Stimulated activated CD4-positive, alpha-beta T cell treated with anti-CD3 and anti-CD28 coated beads, Interleukin-15, amount 100 ng/mL, for 48 hours (primary cell): ENCODE results near the gene ENTREP1.
A peak's percentile ranks its signal among the peaks of the same experiment; 100 is the strongest.
"Not testable (repeated sequence)": the region's sequence is repeated elsewhere in the genome, so short reads cannot be mapped to it uniquely, and the experiment has no call there.

Experiments used
- DNase-seq, 2 donors: peaks; one replicate each; pipeline ENCODE4 v3.0.0-alpha.2; 2020; ENCODE audit warnings: low read depth in 2 of 2

ENTREP1 gene, protein sequence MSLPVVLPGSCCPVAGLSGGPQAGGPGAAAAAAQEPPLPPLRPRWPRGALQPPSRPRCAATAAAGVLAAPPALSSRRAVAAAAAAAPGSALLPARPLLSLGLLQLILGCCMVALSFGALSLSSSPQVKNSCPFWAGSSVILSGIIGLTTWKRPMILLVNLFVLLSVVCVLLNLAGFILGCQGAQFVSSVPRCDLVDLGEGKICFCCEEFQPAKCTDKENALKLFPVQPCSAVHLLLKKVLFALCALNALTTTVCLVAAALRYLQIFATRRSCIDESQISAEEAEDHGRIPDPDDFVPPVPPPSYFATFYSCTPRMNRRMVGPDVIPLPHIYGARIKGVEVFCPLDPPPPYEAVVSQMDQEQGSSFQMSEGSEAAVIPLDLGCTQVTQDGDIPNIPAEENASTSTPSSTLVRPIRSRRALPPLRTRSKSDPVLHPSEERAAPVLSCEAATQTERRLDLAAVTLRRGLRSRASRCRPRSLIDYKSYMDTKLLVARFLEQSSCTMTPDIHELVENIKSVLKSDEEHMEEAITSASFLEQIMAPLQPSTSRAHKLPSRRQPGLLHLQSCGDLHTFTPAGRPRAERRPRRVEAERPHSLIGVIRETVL

DNA sequence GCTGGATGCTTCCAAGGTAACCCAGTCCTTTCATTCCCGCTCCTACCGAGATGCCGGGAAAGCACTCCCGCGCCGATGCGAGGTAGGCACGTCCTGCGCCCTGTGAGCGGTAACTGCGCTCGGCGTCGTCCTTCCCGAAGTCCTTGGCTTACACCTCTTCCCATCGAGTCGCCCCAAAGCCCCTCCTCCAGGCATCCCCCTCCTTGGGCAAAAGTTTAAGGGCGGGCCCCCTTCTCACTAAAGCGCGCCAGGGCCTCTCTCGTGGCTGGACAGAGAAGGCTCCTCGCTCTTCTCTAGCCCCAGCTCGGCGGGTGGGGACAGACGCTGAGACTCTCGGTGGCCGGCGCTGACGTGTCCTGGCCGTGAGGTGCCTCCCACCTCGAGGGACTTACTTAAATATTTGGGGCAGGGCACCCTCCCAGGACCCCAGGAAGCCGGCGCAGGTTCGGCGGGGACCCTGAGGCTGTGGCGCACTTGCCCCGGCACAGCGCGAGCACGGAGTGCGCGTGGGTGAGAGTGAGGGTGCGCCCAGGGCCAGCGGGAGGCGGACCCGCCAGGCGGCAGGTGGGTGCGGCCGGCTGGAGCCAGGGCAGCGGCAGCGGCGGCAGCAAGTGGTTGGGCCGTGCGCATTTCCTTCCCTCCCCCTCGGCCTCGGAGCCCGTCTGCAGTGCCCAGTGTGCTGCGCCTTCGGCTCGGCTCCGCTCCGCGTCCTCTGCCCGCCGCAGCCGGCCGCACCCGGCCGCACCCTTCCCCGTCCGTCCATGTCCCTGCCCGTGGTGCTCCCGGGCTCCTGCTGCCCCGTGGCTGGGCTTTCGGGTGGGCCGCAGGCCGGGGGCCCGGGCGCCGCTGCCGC, at the start of gene ENTREP1:
Gene ENTREP1, plus strand, starts transcription at position 667 of the 853 bp plus-strand sequence. Its CDS starts 95 bp downstream, at position 762.
- no peak for DNase-seq

DNA sequence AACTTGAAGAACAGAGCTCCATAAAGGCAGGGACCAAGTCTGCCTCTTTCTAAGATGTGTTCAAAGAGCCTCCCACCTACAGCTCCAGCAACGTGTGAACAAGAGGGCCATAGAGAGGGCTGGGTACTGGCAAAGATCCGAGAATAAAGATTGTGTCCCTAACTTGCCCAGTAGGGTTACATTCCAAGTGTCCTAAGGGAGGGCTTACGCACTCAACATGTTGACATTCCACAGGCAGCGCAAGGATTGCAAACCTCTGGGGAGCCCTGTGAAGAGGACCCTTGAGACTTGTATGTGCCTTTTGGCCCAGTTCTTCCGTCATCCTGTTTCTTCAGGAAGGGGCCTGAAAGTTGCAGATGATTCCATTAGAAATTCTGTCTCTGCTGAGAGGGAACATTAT, 48.2 kb upstream of the ENTREP1 start:
- DNase-seq = no peak

DNA sequence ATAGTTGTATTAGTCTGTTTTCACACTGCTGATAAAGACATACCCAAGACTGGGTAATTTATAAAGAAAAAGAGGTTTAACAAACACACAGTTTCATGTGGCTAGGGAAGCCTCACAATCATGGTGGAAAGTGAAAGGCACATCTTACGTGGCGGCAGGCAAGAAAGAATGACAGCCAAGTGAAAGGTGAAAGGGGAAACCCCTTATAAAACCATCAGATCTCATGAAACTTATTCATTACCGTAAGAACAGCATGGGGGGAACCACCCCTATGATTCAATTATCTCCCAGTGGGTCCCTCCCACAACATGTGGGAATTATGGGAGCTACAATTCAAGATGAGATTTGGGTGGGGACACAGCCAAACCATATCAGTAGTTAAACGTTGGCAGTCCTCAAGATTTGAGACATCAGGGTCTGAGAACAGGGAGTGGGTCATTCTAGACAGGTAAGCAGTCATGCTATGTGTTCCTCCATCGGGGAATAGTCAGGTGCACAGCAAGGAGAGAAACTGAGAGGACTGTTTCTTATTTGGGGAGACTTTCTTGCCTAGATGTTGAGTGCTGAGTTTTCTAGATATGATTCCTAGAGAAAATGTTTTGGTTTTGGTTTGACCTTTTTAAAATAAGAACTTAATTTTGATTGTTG, 45.8 kb upstream of the ENTREP1 start:
- peak in 1 of 2 donors; percentile 18 for DNase-seq

DNA sequence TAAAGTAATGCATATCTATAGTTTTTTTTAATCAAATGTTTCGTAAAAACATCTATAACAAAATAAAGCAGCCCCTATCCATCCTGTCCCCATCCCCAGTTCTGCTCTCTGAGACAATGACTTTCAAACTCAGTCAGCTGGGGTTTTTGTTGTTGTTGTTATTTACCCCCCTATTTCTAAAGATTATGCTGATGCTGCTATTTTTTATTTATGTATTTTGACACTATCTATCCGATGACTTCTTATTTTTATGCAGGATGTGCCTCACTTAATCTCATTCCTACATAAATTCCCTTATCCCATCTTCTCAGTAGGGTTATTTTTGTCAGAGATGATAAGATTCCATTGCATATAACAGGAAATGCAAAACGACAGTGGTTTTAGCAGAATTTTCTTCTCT, 45.3 kb upstream of the ENTREP1 start:
- no peak for DNase-seq

DNA sequence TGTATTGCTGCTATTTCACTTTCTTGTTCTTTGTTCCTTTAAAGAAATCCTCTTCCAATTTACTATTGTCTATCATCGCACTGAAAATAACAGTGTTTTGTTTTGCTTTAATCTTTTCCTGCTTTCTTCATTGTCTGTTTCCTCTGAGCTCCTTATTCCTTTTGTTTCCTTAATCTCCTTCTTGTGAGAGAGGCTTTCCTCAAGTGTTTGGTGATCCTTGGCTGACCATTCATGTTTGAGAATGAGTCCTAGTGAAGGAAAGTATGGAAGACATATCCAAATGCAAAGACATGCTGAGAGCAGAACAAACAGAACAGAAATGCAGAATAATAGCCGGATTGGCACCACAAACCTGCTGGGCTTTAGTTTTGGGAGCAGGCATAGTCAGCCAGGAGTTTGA, 42.0 kb upstream of the ENTREP1 start:
- no peak for DNase-seq

DNA sequence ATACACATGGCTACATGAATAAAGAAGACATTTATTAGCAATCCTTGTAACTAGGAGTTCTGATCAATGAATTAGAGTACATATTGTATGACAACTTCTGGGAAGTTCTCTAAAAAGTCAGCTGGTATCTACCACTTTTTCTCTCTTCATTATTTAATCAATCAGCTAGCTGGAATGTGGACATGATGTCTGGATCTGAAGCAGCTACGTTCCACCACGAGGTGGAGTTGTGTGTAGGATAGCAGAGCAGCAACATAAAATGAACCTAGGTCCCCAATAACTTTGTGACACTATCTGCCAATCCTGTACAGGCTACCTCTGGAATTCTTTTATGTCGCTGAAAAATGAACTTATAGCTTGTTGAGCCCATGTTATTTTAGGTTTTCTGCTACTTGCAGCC, 32.9 kb upstream of the ENTREP1 start:
- DNase-seq = no peak

DNA sequence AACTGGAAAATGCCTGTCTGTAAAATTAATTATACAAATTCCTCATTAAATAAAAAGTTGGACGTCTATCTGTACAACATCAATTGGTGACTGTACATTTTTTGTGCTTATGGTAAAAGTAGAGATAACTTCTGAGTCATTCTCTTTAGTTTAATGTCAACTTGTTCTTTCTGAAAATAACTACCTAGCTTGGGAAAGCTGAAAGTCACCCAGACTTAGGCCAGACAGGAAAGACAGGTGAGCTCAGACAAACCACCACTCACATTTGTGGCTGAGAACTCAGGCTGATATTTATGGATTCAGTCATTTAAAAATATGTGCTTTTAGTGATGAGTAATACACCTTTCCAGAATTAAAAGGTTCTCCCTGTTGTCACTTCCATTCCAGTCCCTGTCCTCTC, 31.9 kb upstream of the ENTREP1 start:
- no peak for DNase-seq

DNA sequence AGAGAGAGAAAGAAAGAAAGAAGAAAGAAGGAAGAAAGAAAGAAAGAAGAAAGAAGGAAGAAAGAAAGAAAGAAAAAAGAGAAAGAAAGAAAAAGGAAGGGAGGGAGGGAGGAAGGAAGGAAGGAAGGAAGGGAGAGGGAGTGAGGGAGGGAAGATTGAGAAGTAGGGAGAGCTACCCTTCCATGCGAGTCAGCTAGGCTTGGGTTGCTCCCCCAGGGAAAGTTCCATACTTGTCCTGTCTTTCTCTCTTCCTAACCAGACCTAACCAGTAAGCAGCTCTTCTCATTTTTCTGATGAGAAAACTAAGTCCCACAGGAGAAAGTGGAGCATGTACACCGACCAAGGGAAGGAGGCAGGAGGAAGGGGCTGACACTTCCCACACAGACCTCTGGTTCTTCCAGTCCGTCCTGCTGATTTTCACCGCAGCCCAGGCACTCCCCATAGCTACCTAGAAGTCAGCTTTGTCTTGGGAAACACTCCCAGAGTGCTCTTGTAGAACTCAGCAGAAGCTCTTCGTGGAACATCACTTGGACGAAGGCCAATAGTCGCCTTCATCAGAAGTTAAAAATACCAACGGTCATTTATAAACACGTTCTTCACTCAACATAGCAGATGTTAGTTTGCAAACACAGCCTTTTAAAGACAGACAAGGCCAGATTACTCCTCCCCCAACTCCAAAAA, 29.0 kb upstream of the ENTREP1 start:
- DNase-seq = no peak

DNA sequence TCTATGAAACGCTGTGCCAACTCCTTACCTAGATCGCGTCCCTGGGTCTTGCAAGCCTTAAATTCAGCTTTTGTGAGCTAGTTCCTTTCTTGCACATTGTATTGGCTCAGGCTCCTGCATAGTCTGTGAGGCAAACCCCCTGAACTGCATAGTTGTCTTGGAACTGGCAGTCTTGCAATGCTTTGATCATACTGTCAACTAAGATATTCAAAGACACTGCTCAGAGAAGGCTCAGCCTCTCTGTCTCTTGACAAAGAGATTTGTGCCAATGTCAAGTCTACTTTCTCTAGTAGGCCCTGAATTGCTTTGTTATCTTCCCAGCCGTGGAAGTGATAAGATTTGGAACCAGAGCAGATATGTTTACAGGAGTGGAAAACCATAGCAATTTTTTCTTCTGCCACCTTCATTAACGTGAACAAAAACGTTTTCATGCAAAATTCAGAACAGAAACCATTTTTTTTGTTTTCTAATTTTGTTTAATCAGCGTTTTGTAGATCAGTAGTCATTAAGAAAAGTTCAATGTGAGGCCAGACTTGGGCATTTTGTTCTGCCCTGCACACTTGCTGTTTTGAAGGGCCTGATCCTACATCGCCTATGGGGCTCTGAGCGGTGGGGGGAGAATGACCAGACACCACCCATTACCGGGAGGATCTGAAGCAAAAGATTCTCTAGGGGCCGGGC, 27.6 kb upstream of the ENTREP1 start:
- no peak for DNase-seq

DNA sequence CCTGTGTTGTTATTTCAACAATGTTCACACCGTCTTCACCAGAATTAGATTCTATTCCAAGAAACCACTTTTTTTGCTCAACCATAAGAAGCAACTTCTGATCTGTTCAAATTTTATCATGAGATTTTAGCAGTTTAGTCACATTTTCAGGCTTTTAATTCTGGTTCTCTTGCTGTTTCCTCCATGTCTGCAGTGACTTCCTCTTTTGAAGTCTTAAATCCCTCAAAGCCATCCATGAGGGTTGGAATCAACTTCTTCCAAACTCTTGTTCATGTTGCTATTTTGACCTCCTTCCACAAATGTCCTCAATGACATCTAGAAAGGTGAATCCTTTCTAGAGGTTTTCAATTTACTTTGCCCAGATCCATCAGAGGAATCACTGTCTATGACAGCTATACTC, 25.7 kb upstream of the ENTREP1 start:
- no peak for DNase-seq

DNA sequence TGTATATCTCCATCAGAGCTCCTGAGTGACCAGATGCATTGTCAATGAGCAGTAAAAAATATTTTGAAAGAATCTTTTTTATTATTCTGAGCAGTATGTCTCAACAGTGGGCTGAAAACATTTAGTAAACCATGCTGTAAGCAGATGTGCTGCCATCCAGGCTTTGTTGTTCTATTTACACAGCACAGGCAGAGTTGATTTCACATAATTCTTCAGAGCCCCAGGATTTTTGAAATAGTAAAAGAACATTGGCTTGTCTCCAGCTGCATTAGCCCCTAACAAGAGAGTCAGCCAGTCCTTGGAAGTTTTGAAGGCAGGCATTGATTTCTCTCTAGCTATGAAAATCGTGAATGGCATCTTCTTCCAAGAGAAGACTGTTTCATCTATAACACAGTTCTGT, 25.2 kb upstream of the ENTREP1 start:
- DNase-seq = no peak

DNA sequence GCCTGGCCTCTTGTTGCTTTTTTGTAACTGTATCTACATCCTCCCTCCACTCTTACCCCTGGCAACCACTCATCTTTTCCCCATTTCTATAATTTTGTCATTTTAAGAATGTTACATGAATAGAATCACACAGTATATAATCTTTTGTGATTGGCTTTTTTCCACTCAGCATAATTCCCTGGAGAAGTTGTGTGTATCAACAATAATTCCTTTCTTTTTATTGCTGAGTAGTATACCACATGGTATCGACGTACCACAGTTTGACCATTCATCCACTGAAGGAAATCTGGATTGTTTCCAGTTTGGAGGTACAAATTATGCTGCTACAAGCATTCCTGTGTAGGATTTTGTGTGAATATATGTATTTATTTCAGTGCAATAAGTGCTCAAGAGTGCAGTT, 21.7 kb upstream of the ENTREP1 start:
- no peak for DNase-seq

DNA sequence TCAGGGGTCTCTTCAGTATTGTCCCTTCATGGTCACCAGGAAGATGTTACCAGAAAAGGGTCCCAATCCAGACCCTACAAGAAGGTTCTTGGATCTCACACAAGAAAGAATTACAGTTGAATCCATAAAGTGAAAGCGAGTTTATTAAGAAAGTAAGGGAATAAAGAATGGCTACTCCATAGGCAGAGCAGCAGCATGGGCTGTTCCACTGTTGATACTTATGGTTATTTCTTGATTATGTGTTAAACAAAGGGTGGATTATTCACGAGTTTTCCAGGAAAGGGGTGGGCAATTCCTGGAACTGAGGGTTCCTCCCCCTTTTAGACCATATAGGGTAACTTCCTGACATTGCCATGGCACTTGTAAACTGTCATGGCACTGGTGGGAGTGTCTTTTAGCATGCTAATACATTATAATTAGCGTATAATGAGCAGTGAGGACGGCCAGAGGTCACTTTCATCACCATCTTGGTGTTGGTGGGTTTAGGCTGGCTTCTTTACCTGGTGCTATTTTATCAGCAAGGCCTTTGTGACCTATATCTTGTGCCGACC, 18.0 kb upstream of the ENTREP1 start:
- DNase-seq = not testable (repeated sequence)

DNA sequence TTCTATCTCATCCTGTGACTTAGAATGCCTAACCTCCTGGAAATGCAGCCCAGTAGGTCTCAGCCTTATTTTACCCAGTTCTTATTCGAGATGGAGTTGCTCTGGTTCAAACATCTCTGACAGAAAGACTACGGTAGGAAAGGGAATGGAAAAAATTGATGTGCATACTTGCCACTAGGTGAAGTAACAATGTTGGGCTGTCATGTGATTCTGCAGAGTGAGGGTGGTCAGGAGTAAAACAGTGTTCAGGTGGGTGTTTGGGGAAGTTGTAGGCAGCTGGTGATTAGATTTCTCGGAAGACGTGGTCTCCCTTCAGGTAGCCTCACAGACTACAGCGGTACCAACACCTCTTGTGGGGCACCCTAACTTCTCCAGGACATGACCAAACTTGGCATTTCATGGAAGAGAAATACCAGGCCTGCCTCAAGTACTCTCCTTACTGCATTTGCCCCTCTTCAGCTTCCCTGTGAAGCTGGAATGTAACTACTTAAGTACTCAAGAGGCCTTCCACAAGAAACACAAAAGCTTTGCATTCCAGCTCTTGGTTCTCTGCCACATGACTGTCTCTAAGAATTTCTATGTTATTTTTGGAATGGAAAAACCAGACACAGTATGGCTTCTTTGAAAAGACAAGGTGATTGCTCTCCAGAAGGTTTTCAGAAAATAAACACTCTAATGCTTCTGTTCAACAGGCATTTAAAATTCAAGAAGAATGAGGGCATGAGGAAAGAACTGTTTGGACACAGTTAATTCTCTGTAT, 17.4 kb upstream of the ENTREP1 start:
- DNase-seq = no peak

DNA sequence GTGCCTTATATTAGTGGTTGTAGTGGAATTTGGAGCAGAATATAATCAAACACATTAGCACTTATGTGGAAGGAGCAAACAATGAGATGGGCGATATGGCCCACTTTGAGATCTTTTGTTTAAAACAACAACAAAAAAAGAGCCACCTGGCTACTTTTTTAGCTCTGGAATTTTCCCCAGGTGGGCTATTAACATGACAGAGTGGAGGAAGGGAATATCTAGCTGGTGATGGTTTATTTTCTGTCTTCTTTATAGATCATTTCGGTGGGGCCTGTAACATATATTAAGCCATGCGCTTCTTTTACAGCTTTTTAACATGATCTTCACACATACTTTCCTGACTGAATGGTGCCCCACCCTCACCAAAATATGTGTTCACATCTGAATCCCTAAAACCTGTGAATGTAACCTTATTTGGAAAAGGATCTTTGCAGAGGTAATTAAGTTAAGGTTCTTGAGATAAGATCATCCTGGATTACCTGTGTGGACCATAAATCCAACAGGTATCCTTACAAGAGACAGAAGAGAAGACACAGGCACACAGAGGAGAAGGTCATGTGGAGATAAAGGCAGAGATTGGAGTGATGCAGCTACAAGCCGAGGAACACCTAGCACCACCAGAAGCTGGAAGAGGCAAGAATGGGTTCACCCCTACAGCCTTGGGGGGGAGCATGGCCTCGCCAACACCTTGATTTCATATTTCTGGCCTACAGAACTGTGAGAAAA, 16.6 kb upstream of the ENTREP1 start:
- DNase-seq = no peak

DNA sequence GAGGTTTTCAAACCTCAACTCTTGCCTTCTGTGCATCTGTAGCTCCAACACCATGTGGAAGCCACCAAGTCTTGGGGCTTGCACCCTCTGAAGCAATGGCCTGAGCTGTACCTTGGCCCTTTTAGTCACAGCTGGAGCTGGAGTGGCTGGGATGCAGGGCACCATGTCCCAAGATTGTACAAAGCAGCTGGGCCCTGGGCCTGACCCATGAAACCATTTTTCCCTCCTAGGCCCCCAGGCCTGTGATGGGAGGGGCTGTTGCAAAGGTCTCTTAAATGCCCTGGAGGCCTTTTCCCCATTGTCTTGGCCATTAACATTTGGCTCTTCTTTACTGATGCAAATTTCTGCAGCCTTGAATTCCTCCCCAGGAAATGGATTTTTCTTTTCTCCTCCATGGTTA, 11.8 kb upstream of the ENTREP1 start:
- no peak for DNase-seq

DNA sequence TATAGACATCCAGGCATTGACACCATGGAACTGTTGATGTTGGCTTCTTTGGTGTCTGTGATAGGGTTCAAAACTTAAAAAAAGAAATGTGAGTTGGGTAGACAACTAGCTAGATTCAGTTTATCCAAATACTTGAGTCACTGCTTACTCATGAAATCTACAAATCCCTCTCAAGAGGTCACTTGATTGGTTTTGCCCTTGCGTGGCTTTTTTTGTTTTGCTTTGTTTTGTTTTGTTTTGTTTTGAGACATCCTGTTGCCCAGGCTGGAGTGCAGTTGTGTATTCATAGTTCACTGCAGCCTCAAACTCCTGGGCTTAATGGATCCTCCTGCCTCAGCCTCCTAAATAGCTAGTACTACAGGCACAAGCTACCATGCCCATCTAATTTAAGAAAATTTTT, 10.5 kb upstream of the ENTREP1 start:
- no peak for DNase-seq

DNA sequence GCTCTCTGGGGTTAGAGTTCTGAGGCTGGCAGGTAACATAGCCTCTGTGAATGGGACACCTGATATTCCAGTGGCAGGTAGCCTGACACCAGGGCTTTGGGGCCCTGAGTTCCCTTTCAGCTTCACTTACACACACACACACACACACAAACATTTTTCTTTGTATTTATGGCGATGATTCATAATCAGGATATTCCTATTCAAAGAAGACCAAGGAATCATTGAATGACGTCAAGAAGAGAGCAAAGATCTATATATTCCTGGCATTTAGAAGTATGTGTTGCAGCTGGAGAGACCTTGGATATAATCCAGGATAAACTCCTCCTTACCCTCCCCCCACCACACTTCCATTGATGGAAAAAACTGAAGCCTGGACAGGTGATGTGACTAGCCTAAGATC, 7.9 kb upstream of the ENTREP1 start:
- DNase-seq = no peak

DNA sequence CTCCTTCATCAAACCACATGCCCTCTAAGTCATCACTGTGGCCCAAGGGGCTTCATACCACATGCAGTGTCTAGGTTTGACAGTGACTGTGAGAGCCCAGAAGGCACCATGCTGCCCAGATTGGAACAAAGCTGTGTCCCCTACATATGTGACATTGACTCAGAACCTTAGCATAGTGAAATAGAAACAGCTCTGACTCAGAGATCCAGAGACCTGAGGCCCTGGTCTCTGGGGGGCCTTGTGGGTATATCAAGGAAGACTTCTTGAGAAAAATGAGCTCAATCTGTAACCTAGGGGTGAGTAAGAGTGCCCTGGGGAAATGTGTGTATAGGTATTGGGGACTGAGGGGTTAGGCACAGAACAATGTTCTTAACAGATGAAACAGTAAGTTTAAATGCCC, 7.1 kb upstream of the ENTREP1 start:
- peak; percentile 17 to 26 for DNase-seq
